Bronchial smooth muscle cell (primary cell): ENCODE measurements around the gene USF2. TPM values are rescaled to one million over a fixed set of nuclear protein-coding genes. Genes with fewer than 3 reads are reported as not detected.

Experiments
- total RNA-seq: library from RNA; depleted of rRNA; stranded (reverse); fragments of >200 nt; gene quantifications from 2 replicates; pipeline ENCODE4 v1.2.1, GENCODE V29; 2014

The USF2 gene, protein sequence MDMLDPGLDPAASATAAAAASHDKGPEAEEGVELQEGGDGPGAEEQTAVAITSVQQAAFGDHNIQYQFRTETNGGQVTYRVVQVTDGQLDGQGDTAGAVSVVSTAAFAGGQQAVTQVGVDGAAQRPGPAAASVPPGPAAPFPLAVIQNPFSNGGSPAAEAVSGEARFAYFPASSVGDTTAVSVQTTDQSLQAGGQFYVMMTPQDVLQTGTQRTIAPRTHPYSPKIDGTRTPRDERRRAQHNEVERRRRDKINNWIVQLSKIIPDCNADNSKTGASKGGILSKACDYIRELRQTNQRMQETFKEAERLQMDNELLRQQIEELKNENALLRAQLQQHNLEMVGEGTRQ
- 41.8 and 59.8 TPM in 2 replicates for total RNA-seq

DNA sequence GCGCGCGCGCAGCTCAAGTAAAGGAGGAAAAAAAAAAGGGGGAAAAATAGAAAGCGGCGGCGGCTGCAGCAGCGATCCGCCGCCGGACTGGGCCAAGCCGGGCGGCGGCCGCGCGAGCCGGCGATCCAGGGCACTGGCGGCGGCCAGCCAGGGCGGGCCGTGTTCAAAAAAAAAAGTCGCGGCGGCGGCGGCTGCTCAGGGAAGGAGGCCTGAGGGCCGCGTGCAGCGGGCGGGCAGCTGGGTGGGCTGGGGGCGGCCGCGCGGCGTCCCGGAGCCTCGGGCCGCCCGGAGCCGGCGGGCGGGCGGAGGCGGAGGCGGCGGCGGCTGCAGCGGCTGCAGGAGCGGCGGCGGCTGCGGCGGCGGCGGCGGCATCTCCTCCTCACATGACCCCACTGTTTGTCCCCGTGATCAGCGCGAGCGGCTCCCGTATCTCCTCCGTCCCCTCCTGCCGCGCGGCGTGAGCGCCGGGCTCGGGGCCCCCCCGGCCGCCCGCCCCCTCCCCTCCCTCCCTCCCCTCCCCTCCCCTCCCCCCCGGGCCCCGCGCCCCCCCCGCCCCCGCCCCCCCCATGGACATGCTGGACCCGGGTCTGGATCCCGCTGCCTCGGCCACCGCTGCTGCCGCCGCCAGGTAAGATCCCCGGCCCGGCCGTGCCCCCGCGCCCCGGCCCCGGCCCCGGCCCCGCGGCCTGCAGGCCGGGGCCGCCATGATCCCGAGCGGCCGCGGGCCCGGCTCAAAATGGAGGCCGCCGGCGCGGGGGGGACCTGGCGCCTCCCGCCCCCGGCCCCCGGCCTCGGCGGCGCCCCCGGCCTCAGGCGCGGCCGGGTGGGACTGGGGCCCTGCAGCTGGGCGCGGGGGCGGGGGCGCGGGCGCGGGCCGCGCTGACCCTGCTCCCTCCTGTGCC is at the start of gene USF2:
Gene USF2, plus strand, starts transcription at position 427 of the 902 bp plus-strand sequence. Its CDS starts 140 bp downstream, at position 567.

DNA sequence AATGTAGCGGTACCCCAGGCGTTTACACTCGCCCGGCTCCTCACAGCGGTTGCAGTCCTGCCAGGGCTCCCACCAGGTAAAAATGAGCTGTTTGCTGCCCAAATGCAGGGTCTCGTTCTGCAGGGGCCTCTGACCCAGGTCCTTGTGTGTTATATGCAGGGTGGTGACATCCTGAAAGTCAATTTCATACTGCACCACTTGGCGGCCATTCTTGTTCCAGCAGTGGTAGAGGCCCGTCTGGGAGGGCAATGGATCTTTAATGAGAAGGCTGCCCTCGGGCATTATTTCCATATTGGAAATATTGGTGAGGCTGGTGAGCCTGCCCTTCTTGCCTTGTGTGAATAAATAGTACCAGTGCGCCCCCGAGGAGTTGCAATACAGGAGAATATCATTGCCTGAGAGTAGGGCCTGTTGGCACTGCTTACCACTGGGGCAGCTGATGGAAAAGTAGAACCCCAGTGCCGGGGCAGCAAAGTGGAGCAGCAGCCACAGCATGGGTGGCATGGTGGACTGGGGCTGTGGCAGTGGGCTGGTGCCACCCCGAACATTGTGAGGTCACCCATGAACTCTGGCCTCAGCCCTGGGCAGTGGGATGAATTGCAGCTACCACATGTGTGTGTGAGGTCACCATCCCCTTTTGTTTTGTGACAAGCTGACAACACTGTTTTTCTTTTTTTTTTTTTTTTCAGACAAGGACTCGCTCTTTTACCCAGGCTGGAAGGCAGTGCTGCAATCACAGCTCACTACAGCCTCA is 40.4 kb upstream of the USF2 start, which contains the start of gene FAM187B:
Gene FAM187B, minus strand, starts transcription at position 563 of the 754 bp plus-strand sequence. Its CDS starts 59 bp downstream, at position 504.

DNA sequence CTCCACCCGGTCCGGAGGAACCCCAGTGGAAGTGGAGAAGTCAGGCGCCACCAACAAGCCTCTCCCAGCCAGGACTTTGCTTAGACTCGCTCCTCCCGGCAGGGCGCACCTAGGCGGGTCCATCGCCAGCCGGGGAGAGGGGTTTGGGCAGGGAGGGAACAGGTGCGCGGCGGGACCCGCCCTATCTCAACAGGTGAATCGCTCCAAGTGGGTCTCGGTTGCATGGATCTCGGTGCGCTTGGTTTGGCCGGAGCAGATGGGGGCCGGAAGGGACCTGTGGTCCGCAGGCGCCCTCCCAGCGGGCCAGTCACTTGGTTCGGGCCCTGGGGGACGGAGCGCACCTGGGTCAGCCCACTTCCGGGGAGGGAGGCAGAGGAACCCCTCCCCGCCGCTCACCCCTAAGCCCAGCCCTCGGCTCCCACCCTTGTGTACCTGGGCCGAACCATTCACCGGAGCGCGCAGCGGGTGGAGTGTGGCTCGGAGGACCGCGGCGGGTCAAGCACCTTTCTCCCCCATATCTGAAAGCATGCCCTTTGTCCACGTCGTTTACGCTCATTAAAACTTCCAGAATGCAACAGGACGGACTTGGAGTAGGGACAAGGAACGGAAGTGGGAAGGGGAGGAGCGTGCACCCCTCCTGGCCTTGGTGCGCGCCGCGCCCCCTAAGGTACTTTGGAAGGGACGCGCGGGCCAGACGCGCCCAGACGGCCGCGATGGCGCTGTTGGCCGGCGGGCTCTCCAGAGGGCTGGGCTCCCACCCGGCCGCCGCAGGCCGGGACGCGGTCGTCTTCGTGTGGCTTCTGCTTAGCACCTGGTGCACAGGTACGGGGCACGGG is 20.2 kb upstream of the USF2 start, which contains the start of gene LSR:
Gene LSR, plus strand, starts transcription at position 693 of the 836 bp plus-strand sequence. Its CDS starts 21 bp downstream, at position 714.

DNA sequence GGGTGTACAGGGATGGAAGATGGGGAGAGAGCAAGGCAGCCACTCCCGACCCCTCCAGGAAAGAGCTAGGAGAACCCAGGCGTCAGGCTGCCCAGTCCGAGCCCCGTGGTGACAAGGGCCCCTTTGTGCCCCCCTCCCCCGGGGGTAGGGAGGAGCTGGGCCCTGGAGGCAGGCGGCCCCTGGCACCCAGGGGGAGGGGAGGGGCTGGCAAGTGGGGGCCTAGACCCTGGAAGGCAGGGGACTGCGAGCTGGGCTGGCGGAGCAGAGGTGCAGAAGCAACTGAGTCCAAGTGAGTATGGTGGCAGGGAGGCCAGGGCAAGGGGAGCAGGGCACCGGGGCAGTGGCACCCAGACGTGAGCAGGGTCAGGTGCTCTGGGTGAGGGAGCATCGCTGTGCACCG is 23.2 kb downstream of the USF2 start, which contains the start of gene MAG:
Gene MAG, plus strand, starts transcription at position 246 of the 400 bp plus-strand sequence. CDS start 3,248 bp downstream, outside the sequence.

DNA sequence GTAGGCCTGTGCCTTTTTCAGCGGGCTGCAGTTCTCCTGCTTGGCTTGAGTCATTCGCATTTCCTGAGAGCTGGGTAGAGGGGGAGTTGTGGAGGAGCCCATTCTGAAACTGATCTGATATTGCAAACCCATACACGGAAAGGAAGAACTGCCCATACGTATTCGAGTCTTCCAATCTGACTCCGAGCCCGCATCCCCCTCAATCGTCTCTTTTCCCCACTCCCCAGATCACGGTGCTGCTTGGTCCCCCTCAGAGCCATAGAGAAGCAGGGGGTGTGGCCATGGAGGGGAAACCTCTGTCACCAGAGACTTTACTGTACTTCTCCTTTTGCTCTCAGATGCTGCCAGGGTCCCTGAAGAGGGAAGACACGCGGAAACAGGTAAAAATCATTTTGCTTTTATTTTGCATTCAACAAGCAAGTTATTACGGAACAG is 60.1 kb downstream of the USF2 start, which contains the start of gene CD22:
Gene CD22, plus strand, starts transcription at position 337 of the 435 bp plus-strand sequence. CDS start 2,854 bp downstream, outside the sequence.

Other genes with a start within 250 kb of the USF2 start
- 10.6 and 15.6 TPM in 2 replicates for gene SCN1B, start 238.5 kb upstream of the USF2 start, total RNA-seq
- 0.09 and 0.16 TPM in 2 replicates for gene HPN, start 227.2 kb upstream of the USF2 start, total RNA-seq
- gene FXYD3, start 153.1 kb upstream of the USF2 start, total RNA-seq = 0.16 and 1.1 TPM in 2 replicates
- gene LGI4, start 133.9 kb upstream of the USF2 start, total RNA-seq = 0.47 and 0.52 TPM in 2 replicates
- gene FXYD1, start 130.1 kb upstream of the USF2 start, total RNA-seq = 4.4 and 14.6 TPM in 2 replicates
- gene FXYD7, start 125.7 kb upstream of the USF2 start, total RNA-seq = 0.17 TPM in 1 of 2 replicates, not detected in the other
- gene FXYD5, start 114.2 kb upstream of the USF2 start, total RNA-seq = 16.8 and 28.7 TPM in 2 replicates
- not detected in 2 replicates for gene FAM187B, start 40.2 kb upstream of the USF2 start, total RNA-seq
- 0.47 TPM in 1 of 2 replicates, not detected in the other for gene LSR, start 20.0 kb upstream of the USF2 start, total RNA-seq
- not detected in 2 replicates for gene HAMP, start 13.6 kb downstream of the USF2 start, total RNA-seq
- gene MAG, start 23.2 kb downstream of the USF2 start, total RNA-seq = not detected in 2 replicates
- 0.16 TPM in 1 of 2 replicates, not detected in the other for gene CD22, start 60.2 kb downstream of the USF2 start, total RNA-seq
- gene FFAR1, start 78.9 kb downstream of the USF2 start, total RNA-seq = not detected in 2 replicates
- gene FFAR3, start 89.5 kb downstream of the USF2 start, total RNA-seq = not detected in 2 replicates
- gene GPR42, start 102.1 kb downstream of the USF2 start, total RNA-seq = not detected in 2 replicates
- not detected in 2 replicates for gene FFAR2, start 179.3 kb downstream of the USF2 start, total RNA-seq
- not detected in 2 replicates for gene KRTDAP, start 221.5 kb downstream of the USF2 start, total RNA-seq
- 6.6 and 8.4 TPM in 2 replicates for gene DMKN, start 244.7 kb downstream of the USF2 start, total RNA-seq